GM12801 (cell line): ENCODE results near the gene PTPRF.

Experiments
- CTCF ChIP-seq: IDR thresholded peaks from one replicate; pipeline ENCODE4 v1.5.1; 2011; ENCODE audit warnings: control low read depth; ENCODE audit not compliant: insufficient read length; ENCODE audit errors: extremely low read depth

Gene PTPRF

GRCh38 chr1:43530483-43531106, at the start of gene PTPRF:
Gene PTPRF, plus strand, starts transcription at chr1:43530883. Its CDS starts 14,193 bp downstream, at chr1:43545076.
- TF ChIP-seq CTCF: no peak

GRCh38 chr1:43481491-43481890, 49.2 kb upstream of the PTPRF start:
- no peak for TF ChIP-seq CTCF

GRCh38 chr1:43482215-43482614, 48.5 kb upstream of the PTPRF start:
- no peak for TF ChIP-seq CTCF

- no peak for TF ChIP-seq CTCF
Measured at GRCh38 chr1:43484367-43484766, 46.3 kb upstream of the PTPRF start.

- TF ChIP-seq CTCF: no peak
Measured at GRCh38 chr1:43488165-43488564, 42.5 kb upstream of the PTPRF start.

GRCh38 chr1:43491061-43491460, 39.6 kb upstream of the PTPRF start:
- TF ChIP-seq CTCF: no peak

- TF ChIP-seq CTCF: no peak
Measured at GRCh38 chr1:43492826-43493225, 37.9 kb upstream of the PTPRF start.
